Stimulated activated CD8-positive, alpha-beta memory T cell treated with anti-CD3 and anti-CD28 coated beads, Interleukin-15, amount 100 ng/mL, for 24 hours (primary cell): ENCODE measurements around the gene RPP38.

Experiments used
- DNase-seq: peaks from one replicate; pipeline ENCODE4 v3.0.0-alpha.2; 2020; ENCODE audit warnings: low read depth

Gene RPP38

GRCh38 chr10:15113766-15114165, 16.6 kb downstream of the RPP38 start:
- no peak for DNase-seq

DNA sequence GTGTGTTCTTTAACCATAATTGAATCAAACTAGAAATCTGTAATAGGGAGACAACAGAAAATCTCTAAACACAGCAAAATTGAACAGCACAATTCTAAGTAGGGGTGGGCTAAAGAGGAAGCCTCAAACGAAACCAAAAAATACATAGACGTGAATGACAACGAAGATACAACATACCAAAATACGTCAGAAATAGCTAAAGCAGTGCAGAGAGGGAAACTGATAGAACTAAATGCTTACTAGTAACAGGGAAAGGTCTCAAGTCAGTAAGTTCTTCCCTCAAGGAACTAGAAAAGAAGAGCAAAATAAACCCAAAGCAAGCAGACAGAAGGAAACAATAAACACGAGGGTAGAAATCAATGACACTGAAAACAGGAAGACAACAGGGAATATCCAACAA, 19.1 kb downstream of the RPP38 start:
- no peak for DNase-seq

DNA sequence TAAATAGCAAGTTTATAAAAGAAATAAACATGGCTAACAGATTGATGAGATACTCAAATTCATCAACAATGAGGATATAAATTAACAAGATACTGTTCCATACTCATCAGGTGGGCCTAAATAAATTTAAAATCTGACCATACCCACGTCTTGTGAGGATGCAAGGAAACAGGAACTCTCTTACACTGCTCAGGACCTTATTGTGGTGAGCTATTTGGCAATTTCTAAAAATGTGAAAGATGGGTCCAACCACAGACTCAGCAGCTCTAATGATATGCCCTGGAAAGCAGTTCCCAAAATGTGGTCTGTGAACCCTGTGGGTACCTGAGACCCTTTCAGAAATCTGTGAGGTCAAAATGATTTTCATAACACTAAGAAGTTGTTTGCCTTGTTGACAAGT, 21.5 kb downstream of the RPP38 start:
- no peak for DNase-seq

GRCh38 chr10:15120523-15120922, 23.4 kb downstream of the RPP38 start:
- no peak for DNase-seq

GRCh38 chr10:15121707-15122106, 24.6 kb downstream of the RPP38 start:
- no peak for DNase-seq

DNA sequence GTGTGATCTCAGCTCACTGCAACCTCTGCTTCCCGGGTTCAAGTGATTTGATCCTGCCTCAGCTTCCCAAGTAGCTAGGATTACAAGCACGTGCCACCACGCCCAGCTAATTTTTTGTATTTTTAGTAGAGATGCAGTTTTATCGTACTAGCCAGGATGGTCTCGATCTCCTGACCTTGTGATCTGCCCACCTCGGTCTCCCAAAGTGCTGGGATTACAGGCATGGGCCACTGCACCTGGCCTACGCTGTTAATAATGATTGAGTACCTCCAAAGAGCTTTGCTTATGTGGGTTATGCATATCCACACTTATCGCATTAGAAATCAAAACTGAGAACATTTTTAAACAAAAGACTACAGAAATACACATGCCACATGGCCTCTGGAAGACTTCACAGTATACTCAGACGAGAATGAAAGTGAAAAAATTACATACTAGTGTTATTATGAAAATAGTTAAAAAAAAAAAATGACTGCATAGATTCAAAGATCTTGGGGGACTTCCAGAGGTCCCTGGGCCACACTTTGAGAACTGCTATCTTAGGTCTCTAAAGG, 25.4 kb downstream of the RPP38 start:
- no peak for DNase-seq

- DNase-seq, result no peak
Observed at GRCh38 chr10:15123749-15124184, 26.6 kb downstream of the RPP38 start.

DNA sequence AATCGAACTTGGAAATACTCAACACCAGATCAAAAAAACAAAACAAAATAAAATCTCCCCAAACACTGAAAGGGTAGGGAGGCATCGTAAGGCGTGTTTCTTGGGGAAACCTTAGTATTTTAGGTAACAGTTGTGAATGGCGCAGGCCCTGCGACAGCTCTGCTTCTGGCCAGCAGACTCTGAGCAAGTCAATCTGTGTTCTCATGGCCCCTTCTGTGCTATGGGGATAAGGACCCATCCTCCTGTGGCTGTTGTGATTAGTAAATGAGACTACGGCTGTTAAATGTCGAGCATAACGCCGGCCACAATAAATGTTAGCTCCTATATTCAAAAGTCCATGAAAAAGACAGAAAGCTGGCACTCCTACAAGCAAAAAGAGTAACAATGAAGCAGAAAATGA, 27.0 kb downstream of the RPP38 start:
- DNase-seq, result no peak

- no peak for DNase-seq
Observed at GRCh38 chr10:15124908-15125307, 27.8 kb downstream of the RPP38 start.

- DNase-seq, result no peak
Observed at GRCh38 chr10:15131330-15131729, 34.2 kb downstream of the RPP38 start.

GRCh38 chr10:15136129-15137035, 39.2 kb downstream of the RPP38 start:
- DNase-seq, result no peak

DNA sequence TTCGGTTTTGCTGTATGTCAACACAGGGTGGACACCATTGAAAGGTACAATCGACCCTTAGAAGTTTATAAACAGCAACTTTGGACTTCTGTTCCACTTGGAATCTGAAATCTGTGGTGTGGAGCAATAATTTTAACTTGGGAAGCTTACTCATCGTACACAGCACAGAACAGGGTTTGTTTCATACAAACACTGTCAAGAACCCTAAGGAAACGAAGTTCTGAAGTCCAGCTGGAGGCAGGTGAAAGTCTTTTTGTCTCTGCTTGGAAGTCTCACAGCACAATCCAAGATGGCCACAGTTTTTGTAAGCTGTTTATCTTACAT, 39.8 kb downstream of the RPP38 start:
- no peak for DNase-seq

- DNase-seq, result no peak
Observed at GRCh38 chr10:15137636-15138035, 40.5 kb downstream of the RPP38 start.

DNA sequence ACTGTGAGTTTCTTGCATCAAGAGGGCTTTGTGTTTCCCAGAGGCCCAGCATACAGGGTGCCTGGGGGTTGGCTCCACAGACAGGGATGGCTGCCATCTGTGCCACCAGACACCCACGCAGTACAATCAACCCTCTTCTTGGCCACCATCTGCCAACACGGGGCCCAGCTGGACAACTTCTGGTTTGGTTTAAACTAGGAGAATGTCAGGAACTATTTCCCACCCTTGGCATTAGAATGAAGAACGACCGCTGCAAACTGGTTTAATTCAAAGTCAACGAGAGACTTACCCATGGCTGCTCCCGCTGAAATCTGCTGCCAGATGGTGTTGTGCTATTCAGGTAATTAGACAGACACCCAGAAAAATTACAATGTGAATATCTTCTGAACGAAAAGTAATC, 43.5 kb downstream of the RPP38 start:
- no peak for DNase-seq

DNA sequence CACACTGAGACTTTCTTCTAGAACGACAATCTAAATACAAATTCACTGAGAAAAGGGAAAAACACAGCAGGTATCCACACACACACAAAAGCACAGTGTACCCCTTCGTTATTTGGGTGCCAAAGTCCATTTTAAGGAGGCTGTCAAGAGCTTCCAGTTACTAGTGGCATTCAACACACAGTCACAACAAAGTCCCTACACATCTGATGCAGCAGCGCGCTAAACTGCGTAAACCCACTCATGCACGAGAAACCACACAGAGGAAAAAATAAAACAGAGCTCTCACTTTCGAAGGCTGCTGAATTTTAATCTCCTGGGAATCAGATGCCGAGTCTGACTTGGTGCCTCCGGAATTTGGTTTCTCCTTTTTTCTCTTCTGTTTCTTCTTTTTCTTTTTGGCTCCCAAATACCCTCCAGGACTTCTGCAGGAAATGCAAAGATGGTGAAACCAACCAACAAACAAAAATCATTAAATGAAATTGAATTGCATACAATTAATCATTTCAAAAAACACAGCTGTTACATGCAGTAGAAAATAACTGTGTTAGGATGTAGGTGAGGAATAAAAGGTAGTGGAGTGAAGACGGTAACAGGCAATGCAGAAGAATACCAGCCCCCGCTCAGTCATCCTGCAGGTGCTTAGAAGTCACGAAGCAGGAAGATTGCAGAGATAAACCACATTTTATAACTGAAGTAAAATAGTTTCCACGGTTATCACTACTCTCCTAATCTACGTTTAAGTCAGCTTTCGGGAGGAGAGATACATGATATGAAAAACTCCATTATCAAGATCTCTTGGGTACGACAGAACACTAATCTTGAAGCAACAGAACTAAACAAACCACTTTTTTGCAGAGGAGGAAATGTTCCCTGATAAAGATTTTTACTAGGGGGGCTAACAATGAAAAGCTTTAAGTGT, 44.2 kb downstream of the RPP38 start:
- DNase-seq, result no peak

- no peak for DNase-seq
Observed at GRCh38 chr10:15144788-15145187, 47.6 kb downstream of the RPP38 start.

DNA sequence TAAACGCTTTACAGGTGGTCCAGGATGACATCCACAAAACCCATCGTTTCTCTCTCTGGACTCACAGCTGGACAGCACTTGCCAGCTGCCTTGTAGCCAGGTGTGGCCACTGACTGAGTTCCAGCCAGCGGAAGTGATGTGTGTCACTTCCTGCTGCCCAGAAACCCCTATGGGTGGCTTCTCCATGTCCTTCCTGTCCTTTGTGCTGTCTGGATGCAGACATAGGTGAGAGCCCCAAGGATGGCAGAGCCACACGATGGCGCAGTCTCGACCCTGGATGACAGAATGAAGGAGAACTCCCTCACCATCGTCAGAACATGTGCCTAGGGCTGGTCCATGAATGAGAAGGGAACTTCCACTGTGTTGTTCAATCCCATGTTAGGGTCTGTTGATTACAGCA, 49.2 kb downstream of the RPP38 start:
- no peak for DNase-seq

DNA sequence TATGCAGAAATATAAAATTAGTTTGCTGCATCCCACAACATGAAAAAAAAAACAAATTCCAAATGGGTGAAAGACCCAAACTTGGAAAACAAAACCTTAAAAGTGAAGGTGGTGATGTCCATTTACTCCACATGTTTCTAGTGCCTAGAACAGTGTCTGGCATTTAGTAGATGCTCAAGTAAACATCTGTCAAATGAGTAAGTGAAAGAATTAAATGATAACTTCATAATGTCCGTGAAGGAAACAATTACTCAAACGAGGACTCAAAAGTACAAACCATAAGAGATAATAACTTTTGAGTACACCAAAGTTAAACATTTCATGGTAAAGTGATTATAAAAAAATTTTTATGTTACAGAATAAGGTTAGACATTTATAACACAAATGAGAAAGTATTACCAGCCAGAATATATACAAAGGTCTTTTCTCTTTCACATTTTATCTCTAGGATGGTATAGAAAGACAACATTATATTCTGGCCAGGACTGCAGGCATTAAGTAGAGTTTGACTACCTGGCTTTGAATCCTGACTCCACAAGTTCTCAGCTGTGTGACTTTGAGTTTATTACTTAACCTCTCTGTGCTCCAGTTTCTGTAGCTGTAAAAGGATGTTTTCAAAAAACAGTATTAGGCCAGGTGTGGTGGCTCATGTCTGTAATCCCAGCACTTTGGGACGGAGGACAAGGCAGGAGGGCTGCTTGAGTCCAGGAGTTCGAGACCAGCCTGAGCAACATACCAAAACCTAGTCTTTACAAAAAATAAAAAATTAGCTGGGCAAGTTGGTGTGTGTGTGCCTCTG, 50.6 kb downstream of the RPP38 start:
- no peak for DNase-seq

- DNase-seq, result no peak
Observed at GRCh38 chr10:15149042-15149771, 52.1 kb downstream of the RPP38 start.

GRCh38 chr10:15150563-15150962, 53.4 kb downstream of the RPP38 start:
- no peak for DNase-seq

- no peak for DNase-seq
Observed at GRCh38 chr10:15152556-15152955, 55.4 kb downstream of the RPP38 start.
